Measurements from ENCODE around the gene ALDH1A3.

- TF ChIP-seq CTCF (IDR thresholded peaks at IDR 0.05) (no peak), POLR2A (IDR thresholded peaks at IDR 0.05) (no peak)
Observed at GRCh38 chr15:100947760-100948429, 68.3 kb downstream of the ALDH1A3 start.
